Mucosa of rectum (tissue), 2 donors: Measurements from ENCODE around the gene PGM3.

Experiments used
- H3K27ac ChIP-seq, 2 donors: one replicate each; pipeline ENCODE4 v1.7.0; 2013; ENCODE audit warnings: inconsistent platforms in 2 of 2, low read depth in 2 of 2, low read length in 2 of 2
- H3K27me3 ChIP-seq, 2 donors: one replicate each; pipeline ENCODE4 v1.7.0; 2013; ENCODE audit warnings: low read length in 2 of 2; ENCODE audit not compliant: control insufficient read depth in 2 of 2, insufficient read depth in 2 of 2
- H3K36me3 ChIP-seq, 2 donors: one replicate each; pipeline ENCODE4 v1.7.0; 2013; ENCODE audit warnings: low read length in 2 of 2; ENCODE audit not compliant: control insufficient read depth in 2 of 2, insufficient read depth in 2 of 2
- H3K4me1 ChIP-seq, 2 donors: one replicate each; pipeline ENCODE4 v1.7.0; 2013; ENCODE audit warnings: low read length in 2 of 2, mild to moderate bottlenecking in 1 of 2; ENCODE audit not compliant: control insufficient read depth in 2 of 2, insufficient read depth in 2 of 2
- H3K4me3 ChIP-seq, 2 donors: one replicate each; pipeline ENCODE4 v1.7.0; 2013; ENCODE audit warnings: low read length in 2 of 2
- H3K9ac ChIP-seq, 2 donors: one replicate each; pipeline ENCODE4 v1.7.0; 2013; ENCODE audit warnings: low read length in 2 of 2, low read depth in 1 of 2, mild to moderate bottlenecking in 1 of 2
- H3K9me3 ChIP-seq, 2 donors: one replicate each; pipeline ENCODE4 v1.7.0; 2013; ENCODE audit warnings: low read length in 2 of 2; ENCODE audit not compliant: control insufficient read depth in 2 of 2
- donor health status: healthy.
- donor health status: Normal muscosa, but diverticular disease.

The PGM3 gene

GRCh38 chr6:83183082-83183828 is 9.8 kb downstream of the PGM3 start:
- Histone ChIP-seq H3K9me3 (no peaks in the 10 kb centered on the region), H3K4me1 (no peaks in the 10 kb centered on the region), H3K27ac (no peak overlapping the region), H3K4me3 (no peak overlapping the region), H3K9ac (no peak overlapping the region), H3K36me3 (peaks cover 34 to 39% of the 10 kb centered on the region in 2 donors), H3K27me3 (no peaks in the 10 kb centered on the region)

GRCh38 chr6:83182114-83182513 is 11.0 kb downstream of the PGM3 start:
- no peaks in the 10 kb centered on the region for H3K4me1 ChIP-seq
- H3K9me3 ChIP-seq = no peaks in the 10 kb centered on the region
- no peak overlapping the region for H3K4me3 ChIP-seq
- peaks cover 40 to 46% of the 10 kb centered on the region in 2 donors for H3K36me3 ChIP-seq
- no peaks in the 10 kb centered on the region for H3K27me3 ChIP-seq
- H3K27ac ChIP-seq = no peak overlapping the region
- H3K9ac ChIP-seq = no peak overlapping the region

GRCh38 chr6:83180426-83180950 is 12.6 kb downstream of the PGM3 start:
- Histone ChIP-seq H3K36me3 (peaks cover 41 to 59% of the 10 kb centered on the region in 2 donors), H3K4me1 (no peaks in the 10 kb centered on the region), H3K27me3 (no peaks in the 10 kb centered on the region), H3K9me3 (no peaks in the 10 kb centered on the region), H3K4me3 (no peak overlapping the region), H3K9ac (no peak overlapping the region), H3K27ac (no peak overlapping the region)

GRCh38 chr6:83176246-83176645 is 16.8 kb downstream of the PGM3 start:
- no peak overlapping the region for H3K27ac ChIP-seq
- H3K4me3 ChIP-seq = no peak overlapping the region
- H3K27me3 ChIP-seq = no peaks in the 10 kb centered on the region
- H3K9ac ChIP-seq = no peak overlapping the region
- peaks cover 51 to 65% of the 10 kb centered on the region in 2 donors for H3K36me3 ChIP-seq
- H3K9me3 ChIP-seq = no peaks in the 10 kb centered on the region
- no peaks in the 10 kb centered on the region for H3K4me1 ChIP-seq

- Histone ChIP-seq H3K27ac (no peak overlapping the region), H3K4me1 (no peaks in the 10 kb centered on the region), H3K9me3 (no peaks in the 10 kb centered on the region), H3K9ac (no peak overlapping the region), H3K36me3 (peaks cover 82 to 88% of the 10 kb centered on the region in 2 donors), H3K27me3 (no peaks in the 10 kb centered on the region), H3K4me3 (no peak overlapping the region)
Observed at GRCh38 chr6:83169511-83169910, 23.6 kb downstream of the PGM3 start.

GRCh38 chr6:83169106-83169505 is 24.0 kb downstream of the PGM3 start:
- H3K4me1 ChIP-seq = no peaks in the 10 kb centered on the region
- H3K9ac ChIP-seq = no peak overlapping the region
- no peak overlapping the region for H3K4me3 ChIP-seq
- H3K27me3 ChIP-seq = no peaks in the 10 kb centered on the region
- peaks cover 83 to 88% of the 10 kb centered on the region in 2 donors for H3K36me3 ChIP-seq
- no peak overlapping the region for H3K27ac ChIP-seq
- H3K9me3 ChIP-seq = no peaks in the 10 kb centered on the region

GRCh38 chr6:83168556-83168955 is 24.5 kb downstream of the PGM3 start:
- no peaks in the 10 kb centered on the region for H3K27me3 ChIP-seq
- no peaks in the 10 kb centered on the region for H3K9me3 ChIP-seq
- peaks cover 84 to 86% of the 10 kb centered on the region in 2 donors for H3K36me3 ChIP-seq
- H3K4me3 ChIP-seq = no peak overlapping the region
- H3K4me1 ChIP-seq = no peaks in the 10 kb centered on the region
- no peak overlapping the region for H3K9ac ChIP-seq
- H3K27ac ChIP-seq = no peak overlapping the region

GRCh38 chr6:83167726-83168278 is 25.3 kb downstream of the PGM3 start:
- no peaks in the 10 kb centered on the region for H3K27me3 ChIP-seq
- H3K27ac ChIP-seq = no peak overlapping the region
- H3K4me3 ChIP-seq = no peak overlapping the region
- peaks cover 77 to 86% of the 10 kb centered on the region in 2 donors for H3K36me3 ChIP-seq
- H3K9ac ChIP-seq = no peak overlapping the region
- H3K9me3 ChIP-seq = no peaks in the 10 kb centered on the region
- no peaks in the 10 kb centered on the region for H3K4me1 ChIP-seq

GRCh38 chr6:83160167-83160566 is 32.9 kb downstream of the PGM3 start:
- Histone ChIP-seq H3K36me3 (peaks cover 48 to 64% of the 10 kb centered on the region in 2 donors), H3K9ac (no peak overlapping the region), H3K4me3 (no peak overlapping the region), H3K27me3 (no peaks in the 10 kb centered on the region), H3K4me1 (no peaks in the 10 kb centered on the region), H3K9me3 (no peaks in the 10 kb centered on the region), H3K27ac (no peak overlapping the region)

GRCh38 chr6:83155794-83156193 is 37.3 kb downstream of the PGM3 start:
- H3K27me3 ChIP-seq = no peaks in the 10 kb centered on the region
- no peak overlapping the region for H3K27ac ChIP-seq
- no peaks in the 10 kb centered on the region for H3K4me1 ChIP-seq
- peaks cover 42 to 51% of the 10 kb centered on the region in 2 donors for H3K36me3 ChIP-seq
- no peak overlapping the region for H3K9ac ChIP-seq
- no peak overlapping the region for H3K4me3 ChIP-seq
- no peaks in the 10 kb centered on the region for H3K9me3 ChIP-seq
